ENCODE measurements around the gene ZNF521. TPM values are rescaled to one million over a fixed set of nuclear protein-coding genes. Genes with fewer than 3 reads are reported as not detected.

The ZNF521 gene
- total RNA-seq, 1 experiment from 2014 or later: 0.04 TPM

- Histone ChIP-seq H3F3A (ENCODE audit: low read length, unreplicated experiment) (no peaks in the 10 kb centered on the region), H3K9ac (ENCODE audit: low read length) (no peak overlapping the region), H3K36me3 (ENCODE audit: low read depth, low read length) (no peaks in the 10 kb centered on the region), H3K4me3 (ENCODE audit: low read length) (no peak overlapping the region), H3K27ac (ENCODE audit: low read length) (no peak overlapping the region), H3K9me3 (ENCODE audit: low read length) (no peaks in the 10 kb centered on the region), H3K4me1 (ENCODE audit: insufficient read depth, low read length) (no peaks in the 10 kb centered on the region), H3K4me2 (ENCODE audit: low read length) (no peak overlapping the region), H3K27me3 (ENCODE audit: low read length) (peaks cover 64% of the 10 kb centered on the region), H2AFZ (ENCODE audit: low read length) (no peak overlapping the region), H3K79me2 (ENCODE audit: low read length) (no peaks in the 10 kb centered on the region), H3K9me2 (replicated peaks; ENCODE audit: low read length) (no peaks in the 10 kb centered on the region), H4K20me1 (ENCODE audit: low read length) (no peaks in the 10 kb centered on the region)
- BruUV-seq (replicated peaks): no TSS peak
- ChIA-PET CTCF (no interaction called here), POLR2A (ENCODE audit: unreplicated experiment) (no interaction called here)
- DNase-seq (no peak), ATAC-seq (no peak)
- intact Hi-C loops (cut with micrococcal nuclease): no loop called here
- TF ChIP-seq CTCF (conservative IDR thresholded peaks at IDR 0.05; ENCODE audit: low read depth, low read length) (no peak), EZH2 (IDR thresholded peaks at IDR 0.05; ENCODE audit: low read length, unreplicated experiment) (no peak), EZH2phosphoT487 (IDR thresholded peaks at IDR 0.05; ENCODE audit: borderline replicate concordance, low read length) (no peak)
Measured at GRCh38 chr18:25029802-25030201, 322.2 kb downstream of the ZNF521 start.

GRCh38 chr18:25019931-25020330 lies 332.0 kb downstream of the ZNF521 start:
- H3K9ac ChIP-seq (ENCODE audit: low read length): no peak overlapping the region
- no peak overlapping the region for H2AFZ ChIP-seq (ENCODE audit: low read length)
- CTCF ChIA-PET: no interaction called here
- POLR2A ChIA-PET (ENCODE audit: unreplicated experiment): no interaction called here
- no peaks in the 10 kb centered on the region for H4K20me1 ChIP-seq (ENCODE audit: low read length)
- no peaks in the 10 kb centered on the region for H3K79me2 ChIP-seq (ENCODE audit: low read length)
- H3K27ac ChIP-seq (ENCODE audit: low read length): no peak overlapping the region
- H3K4me1 ChIP-seq (ENCODE audit: insufficient read depth, low read length): no peaks in the 10 kb centered on the region
- ATAC-seq (no peak), DNase-seq (no peak)
- no peaks in the 10 kb centered on the region for H3K9me3 ChIP-seq (ENCODE audit: low read length)
- no TSS peak for BruUV-seq (replicated peaks)
- H3F3A ChIP-seq (ENCODE audit: low read length, unreplicated experiment): no peaks in the 10 kb centered on the region
- no peak for TF ChIP-seq CTCF (conservative IDR thresholded peaks at IDR 0.05; ENCODE audit: low read depth, low read length)
- TF ChIP-seq EZH2 (IDR thresholded peaks at IDR 0.05; ENCODE audit: low read length, unreplicated experiment): no peak
- no peak for TF ChIP-seq EZH2phosphoT487 (IDR thresholded peaks at IDR 0.05; ENCODE audit: borderline replicate concordance, low read length)
- H3K4me2 ChIP-seq (ENCODE audit: low read length): no peak overlapping the region
- no peak overlapping the region for H3K4me3 ChIP-seq (ENCODE audit: low read length)
- intact Hi-C loops (cut with micrococcal nuclease): no loop called here
- H3K9me2 ChIP-seq (replicated peaks; ENCODE audit: low read length): no peaks in the 10 kb centered on the region
- H3K27me3 ChIP-seq (ENCODE audit: low read length): peaks cover 30% of the 10 kb centered on the region
- no peaks in the 10 kb centered on the region for H3K36me3 ChIP-seq (ENCODE audit: low read depth, low read length)

GRCh38 chr18:25019086-25019860 lies 332.7 kb downstream of the ZNF521 start:
- no peaks in the 10 kb centered on the region for H4K20me1 ChIP-seq (ENCODE audit: low read length)
- no peak overlapping the region for H3K4me2 ChIP-seq (ENCODE audit: low read length)
- H3K4me1 ChIP-seq (ENCODE audit: insufficient read depth, low read length): no peaks in the 10 kb centered on the region
- no peaks in the 10 kb centered on the region for H3F3A ChIP-seq (ENCODE audit: low read length, unreplicated experiment)
- H3K9me2 ChIP-seq (replicated peaks; ENCODE audit: low read length): no peaks in the 10 kb centered on the region
- DNase-seq: no peak
- peaks cover 34% of the 10 kb centered on the region for H3K27me3 ChIP-seq (ENCODE audit: low read length)
- no peaks in the 10 kb centered on the region for H3K9me3 ChIP-seq (ENCODE audit: low read length)
- H3K9ac ChIP-seq (ENCODE audit: low read length): no peak overlapping the region
- H3K4me3 ChIP-seq (ENCODE audit: low read length): no peak overlapping the region
- H3K27ac ChIP-seq (ENCODE audit: low read length): no peak overlapping the region
- CTCF ChIA-PET: no interaction called here
- H3K36me3 ChIP-seq (ENCODE audit: low read depth, low read length): no peaks in the 10 kb centered on the region
- no peak for ATAC-seq
- POLR2A ChIA-PET (ENCODE audit: unreplicated experiment): no interaction called here
- H2AFZ ChIP-seq (ENCODE audit: low read length): no peak overlapping the region
- H3K79me2 ChIP-seq (ENCODE audit: low read length): no peaks in the 10 kb centered on the region
- no TSS peak for BruUV-seq (replicated peaks)
- TF ChIP-seq CTCF (conservative IDR thresholded peaks at IDR 0.05; ENCODE audit: low read depth, low read length) (no peak), EZH2 (IDR thresholded peaks at IDR 0.05; ENCODE audit: low read length, unreplicated experiment) (no peak), EZH2phosphoT487 (IDR thresholded peaks at IDR 0.05; ENCODE audit: borderline replicate concordance, low read length) (no peak)
- intact Hi-C loops (cut with micrococcal nuclease): no loop called here
